Nephron progenitor cell (in vitro differentiated cells): Measurements from ENCODE around the gene PRSS50.

Experiments
- DNase-seq: peaks from one replicate; pipeline ENCODE4 v3.0.0; 2021
- H3K27ac Mint-ChIP-seq: 2 replicates; pipeline ENCODE4 v1.8.0; 2021; ENCODE audit warnings: mild to moderate bottlenecking, moderate library complexity, mixed read lengths
- H3K27me3 Mint-ChIP-seq: 2 replicates; pipeline ENCODE4 v1.8.0; 2021; ENCODE audit warnings: mild to moderate bottlenecking, low read depth, mixed read lengths; ENCODE audit not compliant: poor library complexity
- H3K36me3 Mint-ChIP-seq: 2 replicates; pipeline ENCODE4 v1.8.0; 2021; ENCODE audit warnings: low read depth, mixed read lengths
- H3K4me1 Mint-ChIP-seq: 2 replicates; pipeline ENCODE4 v1.8.0; 2021; ENCODE audit warnings: mixed read lengths
- H3K4me3 Mint-ChIP-seq: 2 replicates; pipeline ENCODE4 v1.8.0; 2021; ENCODE audit warnings: mild to moderate bottlenecking, moderate library complexity, mixed read lengths
- H3K9me3 Mint-ChIP-seq: 2 replicates; pipeline ENCODE4 v1.8.0; 2021; ENCODE audit warnings: mild to moderate bottlenecking, moderate library complexity, mixed read lengths
- CTCF ChIP-seq: fragments of 200-600 bp; sonication (generic); IDR thresholded peaks from 2 replicates; pipeline ENCODE4 v1.5.0; 2021; ENCODE audit warnings: antibody characterized with exemption

PRSS50 gene

GRCh38 chr3:46717447-46718231, at the start of gene PRSS50:
Gene PRSS50 (minus strand): TSS chr3:46717869. CDS start chr3:46717824, 45 bp downstream.
- Mint-ChIP-seq H3K36me3 (no peaks in the 10 kb centered on the region), H3K9me3 (no peaks in the 10 kb centered on the region), H3K4me3 (no peak within 1 kb of the TSS), H3K27ac (peak within 1 kb of the TSS; percentile 36), H3K27me3 (peaks cover 5% of the 10 kb centered on the region), H3K4me1 (peaks cover 24% of the 10 kb centered on the region)
- DNase-seq, result no peak
- peak; percentile 21 for TF ChIP-seq CTCF

GRCh38 chr3:46764206-46764605, 46.5 kb upstream of the PRSS50 start:
- H3K9me3 Mint-ChIP-seq, result peaks cover 89% of the 10 kb centered on the region
- peaks cover 13% of the 10 kb centered on the region for H3K4me1 Mint-ChIP-seq
- no peak overlapping the region for H3K4me3 Mint-ChIP-seq
- TF ChIP-seq CTCF, result no peak
- H3K27ac Mint-ChIP-seq, result no peak overlapping the region
- peaks cover 45% of the 10 kb centered on the region for H3K36me3 Mint-ChIP-seq
- H3K27me3 Mint-ChIP-seq, result peaks cover 4% of the 10 kb centered on the region
- no peak for DNase-seq

GRCh38 chr3:46763178-46763577, 45.5 kb upstream of the PRSS50 start:
- Mint-ChIP-seq H3K27ac (no peak overlapping the region), H3K4me1 (peaks cover 21% of the 10 kb centered on the region)

GRCh38 chr3:46759239-46760167, 41.8 kb upstream of the PRSS50 start:
- DNase-seq, result no peak
- Mint-ChIP-seq H3K27ac (peak overlapping the region; percentile 82), H3K4me1 (peaks cover 22% of the 10 kb centered on the region), H3K27me3 (peaks cover 6% of the 10 kb centered on the region), H3K4me3 (peak overlapping the region; percentile 31), H3K36me3 (peaks cover 38% of the 10 kb centered on the region), H3K9me3 (peaks cover 44% of the 10 kb centered on the region)
- no peak for TF ChIP-seq CTCF

More at GRCh38 chr3:46763178-46763577, 45.5 kb upstream of the PRSS50 start:
- no peak for TF ChIP-seq CTCF
- H3K4me3 Mint-ChIP-seq, result no peak overlapping the region
- H3K27me3 Mint-ChIP-seq, result peaks cover 4% of the 10 kb centered on the region
- H3K9me3 Mint-ChIP-seq, result peaks cover 79% of the 10 kb centered on the region
- H3K36me3 Mint-ChIP-seq, result peaks cover 45% of the 10 kb centered on the region
- no peak for DNase-seq

- Mint-ChIP-seq H3K27me3 (peaks cover 10% of the 10 kb centered on the region), H3K36me3 (peaks cover 12% of the 10 kb centered on the region), H3K4me3 (no peak overlapping the region), H3K27ac (no peak overlapping the region), H3K9me3 (peaks cover 16% of the 10 kb centered on the region), H3K4me1 (peaks cover 22% of the 10 kb centered on the region)
- TF ChIP-seq CTCF, result no peak
- DNase-seq, result no peak
These were observed 39.0 kb upstream of the PRSS50 start for GRCh38 chr3:46756642-46757041.
